Measurements from ENCODE around the gene POLE4. TPM values are rescaled to one million over a fixed set of nuclear protein-coding genes. Genes with fewer than 3 reads are reported as not detected.

The POLE4 gene, protein sequence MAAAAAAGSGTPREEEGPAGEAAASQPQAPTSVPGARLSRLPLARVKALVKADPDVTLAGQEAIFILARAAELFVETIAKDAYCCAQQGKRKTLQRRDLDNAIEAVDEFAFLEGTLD
- 43.2 and 44.2 TPM in 2 replicates for total RNA-seq
- long read RNA-seq = 0 reads

DNA sequence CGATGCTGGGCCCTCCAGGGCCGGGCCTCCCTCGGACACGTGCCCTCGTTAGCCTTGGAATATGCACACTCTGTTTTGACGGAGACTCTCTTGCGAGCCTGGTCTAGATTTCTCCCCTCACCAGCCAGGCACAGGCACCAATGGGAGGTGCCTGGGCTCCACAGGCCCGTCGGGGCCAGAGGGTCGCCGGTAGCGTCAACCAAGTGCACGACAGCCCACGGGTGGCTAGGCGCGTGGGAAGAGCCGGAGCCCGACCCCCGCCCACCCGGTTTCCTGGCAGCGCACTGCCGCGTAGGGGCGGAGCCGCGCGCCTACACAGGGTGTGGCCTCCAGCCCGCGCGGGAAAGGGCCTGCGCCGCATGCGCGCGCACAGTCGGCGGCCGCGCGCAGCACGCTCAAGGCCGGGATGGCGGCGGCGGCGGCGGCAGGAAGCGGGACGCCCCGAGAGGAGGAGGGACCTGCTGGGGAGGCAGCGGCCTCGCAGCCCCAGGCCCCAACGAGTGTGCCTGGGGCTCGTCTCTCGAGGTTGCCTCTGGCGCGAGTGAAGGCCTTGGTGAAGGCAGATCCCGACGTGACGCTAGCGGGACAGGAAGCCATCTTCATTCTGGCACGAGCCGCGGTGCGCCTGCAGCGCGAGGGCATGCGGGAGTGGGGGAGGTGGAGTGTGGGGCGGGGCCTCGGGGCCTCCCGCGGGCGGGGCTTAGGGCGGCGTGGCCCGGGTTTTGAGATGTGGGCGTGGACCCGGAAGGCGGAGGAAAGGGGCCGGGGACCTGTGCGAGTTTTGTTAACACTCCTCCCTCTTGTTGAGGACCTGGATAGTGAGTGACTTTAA lies at the start of gene POLE4:
POLE4 (plus strand) TSS at position 370 of the 832 bp plus-strand sequence; CDS start at position 407, 37 bp downstream.
- peak; percentile 96 for DNase-seq (ENCODE audit: extremely low spot score, unreplicated experiment)
- H3K4me1 Mint-ChIP-seq (ENCODE audit: unreplicated experiment) = peaks cover 20% of the 10 kb centered on the region
- no peaks in the 10 kb centered on the region for H3K27me3 Mint-ChIP-seq (ENCODE audit: unreplicated experiment)
- H3K4me3 Mint-ChIP-seq (ENCODE audit: unreplicated experiment) = peak within 1 kb of the TSS; percentile 81
- H3K9me3 Mint-ChIP-seq (ENCODE audit: unreplicated experiment) = peaks cover 15% of the 10 kb centered on the region
- peaks cover 21% of the 10 kb centered on the region for H3K36me3 Mint-ChIP-seq (ENCODE audit: unreplicated experiment)
- TF ChIP-seq, protein P1, sequence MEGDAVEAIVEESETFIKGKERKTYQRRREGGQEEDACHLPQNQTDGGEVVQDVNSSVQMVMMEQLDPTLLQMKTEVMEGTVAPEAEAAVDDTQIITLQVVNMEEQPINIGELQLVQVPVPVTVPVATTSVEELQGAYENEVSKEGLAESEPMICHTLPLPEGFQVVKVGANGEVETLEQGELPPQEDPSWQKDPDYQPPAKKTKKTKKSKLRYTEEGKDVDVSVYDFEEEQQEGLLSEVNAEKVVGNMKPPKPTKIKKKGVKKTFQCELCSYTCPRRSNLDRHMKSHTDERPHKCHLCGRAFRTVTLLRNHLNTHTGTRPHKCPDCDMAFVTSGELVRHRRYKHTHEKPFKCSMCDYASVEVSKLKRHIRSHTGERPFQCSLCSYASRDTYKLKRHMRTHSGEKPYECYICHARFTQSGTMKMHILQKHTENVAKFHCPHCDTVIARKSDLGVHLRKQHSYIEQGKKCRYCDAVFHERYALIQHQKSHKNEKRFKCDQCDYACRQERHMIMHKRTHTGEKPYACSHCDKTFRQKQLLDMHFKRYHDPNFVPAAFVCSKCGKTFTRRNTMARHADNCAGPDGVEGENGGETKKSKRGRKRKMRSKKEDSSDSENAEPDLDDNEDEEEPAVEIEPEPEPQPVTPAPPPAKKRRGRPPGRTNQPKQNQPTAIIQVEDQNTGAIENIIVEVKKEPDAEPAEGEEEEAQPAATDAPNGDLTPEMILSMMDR (IDR thresholded peaks at IDR 0.05) = no peak
- peak within 1 kb of the TSS; percentile 83 for H3K27ac Mint-ChIP-seq (ENCODE audit: unreplicated experiment)

DNA sequence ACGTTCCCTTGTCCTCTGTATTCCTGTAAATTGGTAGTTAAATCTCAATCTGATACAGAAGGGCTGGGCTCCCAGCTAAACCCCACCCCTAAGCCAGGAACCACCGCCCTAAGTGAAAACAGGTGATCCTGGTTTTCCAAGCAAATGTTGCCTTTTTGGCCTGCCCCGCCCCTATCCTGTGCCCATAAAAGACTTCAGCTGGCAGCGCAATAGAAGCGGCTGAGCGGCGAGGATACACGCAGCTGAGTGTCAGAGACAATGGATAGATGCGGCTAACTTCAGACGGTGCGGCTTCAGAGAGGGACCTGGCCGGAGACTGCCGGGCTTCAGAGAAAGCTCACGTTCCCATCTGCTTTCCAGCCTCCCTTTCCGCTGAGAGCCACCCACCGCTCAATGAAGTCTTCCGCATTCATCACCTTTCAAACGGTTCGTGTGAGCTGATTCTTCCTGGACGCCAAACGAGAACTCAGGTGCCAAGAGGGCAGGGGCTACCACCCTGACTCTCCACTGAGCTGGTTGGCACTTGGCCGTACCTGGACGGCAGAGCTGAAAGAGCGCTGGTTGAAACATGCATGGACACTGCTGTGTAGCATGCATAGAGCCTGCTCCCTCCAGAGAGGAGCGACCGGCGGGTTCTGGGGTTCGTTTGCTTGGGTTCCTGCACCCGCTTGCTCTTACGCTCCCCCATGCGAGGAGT lies 49.5 kb upstream of the POLE4 start:
- no peak overlapping the region for H3K27ac Mint-ChIP-seq (ENCODE audit: unreplicated experiment)
- H3K4me3 Mint-ChIP-seq (ENCODE audit: unreplicated experiment) = no peak overlapping the region
- peaks cover 4% of the 10 kb centered on the region for H3K27me3 Mint-ChIP-seq (ENCODE audit: unreplicated experiment)
- DNase-seq (ENCODE audit: extremely low spot score, unreplicated experiment) = peak; percentile 64
- no peaks in the 10 kb centered on the region for H3K36me3 Mint-ChIP-seq (ENCODE audit: unreplicated experiment)
- H3K9me3 Mint-ChIP-seq (ENCODE audit: unreplicated experiment) = no peaks in the 10 kb centered on the region
- peaks cover 14% of the 10 kb centered on the region for H3K4me1 Mint-ChIP-seq (ENCODE audit: unreplicated experiment)
- TF ChIP-seq, protein P1 (IDR thresholded peaks at IDR 0.05) = no peak

DNA sequence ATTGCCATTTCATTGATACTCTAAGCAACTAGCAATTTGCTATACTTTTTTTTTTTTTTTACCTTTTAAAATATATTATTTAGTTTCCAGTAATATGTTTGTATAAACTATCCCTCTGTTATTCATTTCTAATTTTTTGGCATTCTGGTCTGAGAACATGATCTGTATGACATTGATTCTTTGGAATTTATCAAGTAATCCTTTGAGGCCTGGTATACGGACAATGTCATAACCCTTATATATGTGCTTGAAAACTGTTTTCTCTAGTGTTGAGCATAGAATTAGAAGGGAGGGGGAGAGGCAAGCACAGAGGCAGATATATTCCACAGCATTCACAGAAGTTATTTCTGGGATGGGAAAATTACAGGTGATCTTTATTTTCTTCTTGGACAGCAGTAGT lies 48.2 kb upstream of the POLE4 start:
- Mint-ChIP-seq H3K4me1 (ENCODE audit: unreplicated experiment) (peaks cover 14% of the 10 kb centered on the region), H3K27ac (ENCODE audit: unreplicated experiment) (no peak overlapping the region)
- TF ChIP-seq, protein P1 (IDR thresholded peaks at IDR 0.05) = no peak

DNA sequence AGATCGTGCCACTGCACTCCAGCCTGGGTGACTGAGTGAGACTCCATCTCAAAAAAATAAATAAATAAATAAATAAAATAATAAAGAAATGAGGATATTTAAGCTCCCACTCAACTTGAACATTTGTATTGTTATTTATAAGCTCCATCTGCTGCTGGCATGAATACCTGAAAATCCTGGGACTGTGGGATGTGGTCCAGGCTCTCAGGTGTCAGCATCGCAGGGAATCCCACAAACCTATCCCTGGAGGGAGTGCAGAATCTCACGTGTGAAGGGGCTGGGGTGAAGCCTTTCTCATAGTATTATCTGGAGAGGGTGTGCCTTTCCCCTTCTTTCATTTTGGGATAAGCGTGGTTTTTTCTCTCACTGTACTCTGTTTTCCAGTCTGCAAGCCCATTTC lies 47.4 kb upstream of the POLE4 start:
- Mint-ChIP-seq H3K27ac (ENCODE audit: unreplicated experiment) (no peak overlapping the region), H3K4me3 (ENCODE audit: unreplicated experiment) (no peak overlapping the region), H3K4me1 (ENCODE audit: unreplicated experiment) (peaks cover 16% of the 10 kb centered on the region), H3K27me3 (ENCODE audit: unreplicated experiment) (peaks cover 4% of the 10 kb centered on the region), H3K36me3 (ENCODE audit: unreplicated experiment) (no peaks in the 10 kb centered on the region), H3K9me3 (ENCODE audit: unreplicated experiment) (no peaks in the 10 kb centered on the region)
- TF ChIP-seq, protein P1 (IDR thresholded peaks at IDR 0.05) = no peak
- peak; percentile 23 for DNase-seq (ENCODE audit: extremely low spot score, unreplicated experiment)

More for the DNA sequence above, 48.2 kb upstream of the POLE4 start:
- Mint-ChIP-seq H3K4me3 (ENCODE audit: unreplicated experiment) (no peak overlapping the region), H3K9me3 (ENCODE audit: unreplicated experiment) (no peaks in the 10 kb centered on the region), H3K36me3 (ENCODE audit: unreplicated experiment) (no peaks in the 10 kb centered on the region), H3K27me3 (ENCODE audit: unreplicated experiment) (peaks cover 4% of the 10 kb centered on the region)
- DNase-seq (ENCODE audit: extremely low spot score, unreplicated experiment) = no peak

DNA sequence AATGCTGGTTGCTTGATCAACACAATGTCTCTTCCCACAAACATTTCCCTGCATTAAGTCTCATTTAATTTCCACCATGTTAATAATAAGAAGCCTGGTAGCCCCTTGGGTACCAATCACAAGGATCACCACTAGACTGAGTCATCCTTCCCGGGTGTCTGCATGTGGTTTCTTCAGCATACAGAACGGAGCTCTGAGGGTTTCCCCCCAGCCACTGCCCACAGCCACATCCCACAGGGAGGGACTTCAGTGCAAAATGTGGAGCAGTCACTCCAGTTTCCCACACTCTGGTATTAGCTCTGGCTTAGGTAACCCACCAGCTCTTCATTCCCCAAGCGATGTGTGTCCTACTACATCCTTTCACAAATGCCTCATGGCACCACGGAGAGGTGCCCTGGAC lies 42.7 kb upstream of the POLE4 start:
- no peak for DNase-seq (ENCODE audit: extremely low spot score, unreplicated experiment)
- Mint-ChIP-seq H3K27me3 (ENCODE audit: unreplicated experiment) (no peaks in the 10 kb centered on the region), H3K9me3 (ENCODE audit: unreplicated experiment) (no peaks in the 10 kb centered on the region), H3K36me3 (ENCODE audit: unreplicated experiment) (no peaks in the 10 kb centered on the region), H3K4me3 (ENCODE audit: unreplicated experiment) (no peak overlapping the region), H3K4me1 (ENCODE audit: unreplicated experiment) (peaks cover 29% of the 10 kb centered on the region), H3K27ac (ENCODE audit: unreplicated experiment) (no peak overlapping the region)
- TF ChIP-seq, protein P1 (IDR thresholded peaks at IDR 0.05) = no peak
